Midbrain (tissue), 1 donor: ENCODE results near the gene TBC1D25.

Experiments used
- DNase-seq: peaks from one replicate; lab custom pipeline; 2025; lab: John Stamatoyannopoulos, UW

Gene TBC1D25

DNA sequence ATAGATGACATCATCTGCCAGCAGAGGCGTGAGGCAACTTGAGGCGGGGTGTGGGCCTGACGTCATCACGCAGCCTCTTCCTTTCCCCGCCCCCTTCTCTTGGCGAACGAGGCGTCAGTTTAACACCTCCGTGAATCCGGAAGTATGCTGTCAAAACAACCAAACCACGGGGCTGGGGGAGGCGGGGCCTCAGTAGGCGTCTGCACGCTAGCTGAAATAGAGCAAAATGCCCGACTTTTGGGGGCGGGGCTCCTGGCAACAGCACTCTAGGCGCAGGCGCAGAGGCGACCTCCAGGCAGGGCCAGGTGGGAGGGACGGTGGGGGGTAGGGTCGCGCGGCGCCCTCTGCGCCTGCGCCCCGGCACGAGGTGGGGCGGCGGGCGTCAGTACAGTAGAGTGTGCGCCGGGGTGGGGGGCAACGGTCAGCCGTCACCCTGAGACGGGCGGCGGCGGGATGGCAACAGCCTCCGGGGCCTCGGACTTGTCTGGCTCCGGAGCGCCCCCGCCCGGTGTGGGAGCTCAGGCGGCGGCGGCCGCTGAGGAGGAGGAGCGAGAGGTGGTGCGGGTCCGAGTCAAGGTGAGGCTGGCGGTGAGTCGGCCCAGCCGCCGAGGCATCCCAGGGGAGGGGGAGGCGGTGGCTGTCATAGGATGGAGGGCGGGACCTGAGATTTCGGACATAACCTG is at the start of gene TBC1D25:
Gene TBC1D25 (plus strand): TSS at position 370 of the 683 bp plus-strand sequence. CDS start 84 bp downstream, at position 454.
- peak; percentile 91 for DNase-seq

GRCh38 chrX:48489892-48490291 is 49.6 kb upstream of the TBC1D25 start:
- no peak for DNase-seq

GRCh38 chrX:48490661-48491060 is 48.9 kb upstream of the TBC1D25 start:
- DNase-seq, result no peak

DNA sequence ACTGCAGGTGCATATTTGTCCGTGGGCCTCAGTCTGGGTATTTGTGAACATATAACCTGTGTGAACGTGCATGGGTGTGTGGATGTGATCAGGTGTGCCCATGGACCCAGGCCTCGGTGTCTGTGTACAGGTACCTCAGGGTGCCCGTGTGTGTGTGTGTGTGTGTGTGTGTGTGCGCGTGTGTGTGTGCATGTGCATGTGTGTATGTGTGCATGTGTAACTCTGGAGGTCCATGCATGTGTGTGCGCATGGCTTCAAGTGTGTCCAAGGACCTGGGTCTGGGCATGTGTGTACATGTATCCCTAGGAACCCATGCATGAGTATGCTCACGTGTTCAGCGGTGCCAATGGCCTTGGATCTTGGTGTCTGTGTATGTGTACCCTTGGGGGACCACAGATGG is 47.7 kb upstream of the TBC1D25 start:
- no peak for DNase-seq

DNA sequence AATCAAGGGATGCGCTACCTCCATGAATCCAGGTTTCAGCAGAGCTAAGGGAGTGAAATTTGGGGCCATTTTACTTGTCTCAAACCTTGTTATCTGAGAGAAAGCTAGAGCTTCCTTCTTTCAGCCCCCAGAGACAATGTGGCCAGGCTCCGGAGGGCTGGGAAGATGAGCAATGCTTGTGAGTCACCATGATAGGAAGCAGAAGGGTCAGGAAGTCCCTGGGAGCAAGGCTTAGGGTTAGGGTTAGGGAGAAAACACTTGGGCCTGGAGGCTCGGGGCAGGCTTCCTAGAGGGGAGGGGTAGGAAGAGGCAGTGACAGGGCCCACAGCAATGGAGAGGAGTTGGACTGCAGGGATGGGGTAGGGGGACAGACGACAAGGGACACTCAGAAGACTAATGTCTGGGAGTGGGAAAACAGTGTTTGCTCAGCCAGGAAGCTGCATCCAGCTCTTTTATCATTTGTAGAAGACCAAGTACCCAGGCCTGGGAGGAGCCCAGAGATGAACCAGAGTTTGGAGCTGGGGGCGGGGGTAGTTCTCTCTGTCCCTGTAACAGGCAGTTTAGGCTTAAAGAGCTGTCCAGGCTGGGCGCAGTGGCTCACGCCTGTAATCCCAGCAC is 47.1 kb upstream of the TBC1D25 start:
- DNase-seq, result no peak

- peak; percentile 30 for DNase-seq
Measured at GRCh38 chrX:48493890-48494364, 45.6 kb upstream of the TBC1D25 start.

DNA sequence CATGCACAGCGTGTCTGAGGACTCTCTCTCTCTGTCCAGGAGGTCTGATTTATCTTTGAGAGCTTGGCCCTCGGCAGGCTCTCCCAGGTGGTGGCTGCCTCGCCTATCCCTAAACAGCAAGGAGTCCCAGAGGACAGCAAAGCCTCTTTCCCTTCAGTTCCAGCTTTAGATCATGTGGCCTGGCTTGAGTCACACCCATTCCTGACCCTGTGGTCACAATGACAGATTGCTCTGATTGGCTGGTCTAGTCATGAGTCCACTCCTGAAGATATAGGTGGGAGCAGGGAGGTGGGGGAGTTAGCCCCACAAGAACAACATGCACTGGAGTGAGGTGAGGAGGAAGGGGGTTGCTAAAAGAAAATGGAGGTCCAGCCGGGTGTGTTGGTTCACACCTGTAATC is 42.9 kb upstream of the TBC1D25 start:
- DNase-seq, result no peak

DNA sequence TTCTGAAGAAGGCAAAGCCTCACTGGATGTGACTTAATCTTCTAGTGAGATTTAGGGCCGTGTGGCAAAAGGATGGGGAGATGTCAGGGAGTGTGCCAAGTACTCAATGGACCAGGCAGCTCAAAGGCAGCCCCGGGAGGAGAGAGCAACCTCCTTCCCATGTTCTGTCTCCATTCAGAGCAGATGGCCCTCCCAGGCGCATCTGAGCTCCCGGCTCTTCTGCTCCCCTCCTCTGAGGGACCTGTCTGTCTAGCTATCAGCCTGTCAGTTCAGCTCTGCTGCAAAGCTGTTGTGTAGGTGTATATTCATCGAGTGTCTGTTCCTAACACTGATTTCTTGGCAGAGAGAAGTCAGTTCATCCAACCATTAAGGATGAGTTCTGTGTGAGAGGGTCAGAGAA is 41.6 kb upstream of the TBC1D25 start:
- no peak for DNase-seq

GRCh38 chrX:48498374-48498809 is 41.1 kb upstream of the TBC1D25 start:
- no peak for DNase-seq

GRCh38 chrX:48504261-48504660 is 35.3 kb upstream of the TBC1D25 start:
- DNase-seq, result no peak

DNA sequence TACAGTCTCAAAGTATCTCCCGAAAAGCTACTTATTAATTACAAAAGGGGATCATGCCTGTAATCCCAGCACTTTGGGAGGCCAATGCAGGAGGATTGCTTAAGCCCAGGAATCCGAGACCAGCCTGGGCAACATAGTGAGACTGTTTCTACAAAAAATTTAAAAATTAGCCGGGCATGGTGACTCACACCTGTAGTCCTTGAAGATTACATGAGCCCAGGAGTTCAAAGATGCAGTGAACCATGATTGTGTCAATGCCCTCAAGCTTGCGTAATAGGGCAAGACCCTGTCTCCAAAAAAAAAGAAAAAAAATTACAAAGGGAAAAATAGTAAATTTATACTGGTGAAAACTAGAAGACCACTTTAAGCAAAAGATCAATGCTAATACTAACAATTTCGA is 34.0 kb upstream of the TBC1D25 start:
- DNase-seq, result no peak

- no peak for DNase-seq
Measured at GRCh38 chrX:48507246-48507645, 32.3 kb upstream of the TBC1D25 start.

GRCh38 chrX:48508400-48509244 is 30.9 kb upstream of the TBC1D25 start, which contains the start of gene PORCN:
Gene PORCN (plus strand): TSS chrX:48508992. CDS start chrX:48509821, 829 bp downstream.
- DNase-seq, result peak; percentile 85

GRCh38 chrX:48509245-48509590 is 30.3 kb upstream of the TBC1D25 start:
- no peak for DNase-seq

DNA sequence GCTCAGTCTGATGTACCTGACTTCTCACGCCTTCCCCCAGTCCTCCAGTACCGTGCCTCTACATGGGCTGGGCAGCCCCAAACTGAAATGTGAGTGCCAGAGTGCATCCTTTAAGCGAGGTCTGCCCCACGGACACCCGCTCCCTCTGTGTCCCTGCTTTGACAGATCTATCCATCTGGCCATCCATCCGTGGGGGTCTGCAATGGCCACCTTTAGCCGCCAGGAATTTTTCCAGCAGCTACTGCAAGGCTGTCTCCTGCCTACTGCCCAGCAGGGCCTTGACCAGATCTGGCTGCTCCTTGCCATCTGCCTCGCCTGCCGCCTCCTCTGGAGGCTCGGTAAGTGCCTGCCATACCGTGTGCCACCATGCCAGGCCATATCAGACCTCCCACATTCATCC is 29.9 kb upstream of the TBC1D25 start:
- no peak for DNase-seq

DNA sequence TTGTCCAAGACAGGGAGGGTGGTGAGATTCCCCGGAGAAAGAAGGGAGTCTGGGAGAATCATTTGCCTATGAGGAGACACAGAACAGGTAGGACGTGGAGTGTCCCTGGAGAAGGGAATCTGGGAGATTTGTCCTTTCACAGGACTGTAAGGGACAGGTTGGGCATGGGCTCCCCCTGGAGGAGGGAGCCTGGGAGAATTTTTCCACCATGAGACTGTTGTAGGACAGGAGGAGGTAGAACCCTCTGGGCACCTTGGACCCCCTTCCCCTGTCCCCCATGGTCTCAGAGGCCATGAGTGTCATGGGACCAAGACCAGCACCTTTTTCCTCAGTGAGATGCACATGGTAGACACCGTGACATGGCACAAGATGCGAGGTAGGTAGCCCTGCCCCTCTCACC is 28.0 kb upstream of the TBC1D25 start:
- DNase-seq, result no peak

DNA sequence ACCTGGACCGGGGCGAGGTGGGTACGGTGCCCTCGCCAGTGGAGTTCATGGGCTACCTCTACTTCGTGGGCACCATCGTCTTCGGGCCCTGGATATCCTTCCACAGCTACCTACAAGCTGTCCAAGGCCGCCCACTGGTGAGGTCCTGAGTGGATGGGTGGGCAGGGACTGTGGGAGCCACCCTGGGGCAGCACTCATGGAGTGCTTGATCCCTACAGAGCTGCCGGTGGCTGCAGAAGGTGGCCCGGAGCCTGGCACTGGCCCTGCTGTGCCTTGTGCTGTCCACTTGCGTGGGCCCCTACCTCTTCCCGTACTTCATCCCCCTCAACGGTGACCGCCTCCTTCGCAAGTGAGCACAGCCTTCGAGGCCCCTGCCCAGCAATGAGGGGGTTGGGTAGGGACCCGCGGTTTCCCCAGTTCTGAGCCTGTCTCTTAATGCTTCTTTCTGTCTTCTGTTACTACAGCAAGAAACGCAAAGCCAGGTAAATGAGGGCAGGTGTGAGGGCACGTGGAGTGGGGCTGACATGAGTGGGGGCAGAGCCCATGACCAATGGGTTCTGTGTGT is 27.1 kb upstream of the TBC1D25 start:
- no peak for DNase-seq

DNA sequence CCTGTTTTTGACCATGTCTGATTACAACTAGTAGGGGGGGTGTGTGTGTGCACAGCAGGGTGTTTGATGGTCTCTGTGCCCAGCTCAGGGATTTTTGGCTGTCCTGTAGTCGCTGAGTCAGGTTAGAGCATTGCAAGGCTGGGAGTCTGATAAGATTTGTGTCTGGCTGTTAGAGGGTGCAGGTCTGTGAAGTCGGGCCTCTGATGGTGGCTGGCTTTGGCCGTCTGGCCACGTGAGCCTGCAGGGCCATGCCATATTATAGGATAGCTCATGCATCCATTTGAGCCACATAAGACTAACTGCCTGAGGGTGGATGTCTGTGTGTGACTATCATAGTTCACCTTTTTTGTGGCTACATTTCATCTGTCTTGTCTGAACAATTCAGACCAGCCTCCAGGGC is 25.8 kb upstream of the TBC1D25 start:
- no peak for DNase-seq

DNA sequence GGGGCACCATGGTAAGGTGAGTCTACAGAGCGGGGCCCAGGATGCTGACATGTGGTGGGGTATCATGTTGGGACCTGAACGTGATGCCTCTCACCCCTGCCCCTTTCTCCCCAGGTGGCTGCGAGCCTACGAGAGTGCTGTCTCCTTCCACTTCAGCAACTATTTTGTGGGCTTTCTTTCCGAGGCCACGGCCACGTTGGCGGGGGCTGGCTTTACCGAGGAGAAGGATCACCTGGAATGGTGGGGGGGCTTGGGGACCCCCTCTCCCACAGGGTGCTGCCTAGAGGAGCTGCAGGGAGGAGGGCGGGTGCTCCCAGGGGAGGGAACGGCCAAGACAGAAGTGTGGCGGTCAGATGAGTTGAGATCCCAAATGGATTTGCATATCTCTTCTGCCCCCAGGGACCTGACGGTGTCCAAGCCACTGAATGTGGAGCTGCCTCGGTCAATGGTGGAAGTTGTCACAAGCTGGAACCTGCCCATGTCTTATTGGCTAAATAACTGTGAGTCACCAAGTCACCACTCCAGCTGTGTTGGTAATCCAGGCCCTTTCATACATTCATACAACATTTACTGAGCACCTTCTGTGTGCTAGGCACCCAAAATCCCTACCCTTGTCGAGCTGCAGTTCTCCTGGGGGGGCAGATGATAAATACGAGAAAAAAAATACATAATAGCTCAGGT is 25.2 kb upstream of the TBC1D25 start:
- no peak for DNase-seq

GRCh38 chrX:48514868-48515460 is 24.6 kb upstream of the TBC1D25 start:
- DNase-seq, result no peak

- no peak for DNase-seq
Measured at GRCh38 chrX:48515842-48516241, 23.7 kb upstream of the TBC1D25 start.
